ENCODE measurements around the gene TMOD4. TPM values are rescaled to one million over a fixed set of nuclear protein-coding genes. Genes with fewer than 3 reads are reported as not detected.

Gene TMOD4
- total and polyA plus RNA-seq, 2 experiments from 2014 or later: 1.3 TPM; not detected in 1

- no peaks in the 10 kb centered on the region for H3K9me3 Mint-ChIP-seq
- Histone ChIP-seq H4K20me1 (replicated peaks; ENCODE audit: insufficient read depth) (peaks cover 32% of the 10 kb centered on the region), H3K4me2 (no peak overlapping the region), H3K4me1 (ENCODE audit: insufficient read depth) (peaks cover 3% of the 10 kb centered on the region; the same call in 1 of the 2 replicates), H3K9me2 (ENCODE audit: insufficient read depth) (no peaks in the 10 kb centered on the region), H3K79me2 (replicated peaks; ENCODE audit: insufficient read depth) (peaks cover 87% of the 10 kb centered on the region), H3F3A (replicated peaks; ENCODE audit: low read depth) (0 out of 2 replicates have a peak, but pooled peaks cover 5% of the 10 kb centered on the region), H3K36me3 (ENCODE audit: insufficient read depth) (no peaks in the 10 kb centered on the region; the same call in 1 of the 2 replicates), H2AFZ (no peak overlapping the region), H3K4me3 (no peak overlapping the region), H3K27me3 (ENCODE audit: insufficient read depth) (no peaks in the 10 kb centered on the region), H3K27ac (ENCODE audit: low read depth) (peak overlapping the region; percentile 51; the same call in 1 of the 2 replicates)
- no peaks in the 10 kb centered on the region for H3K27me3 Mint-ChIP-seq (ENCODE audit: insufficient read depth, low read depth, poor library complexity)
- no peak for TF ChIP-seq REST (IDR thresholded peaks at IDR 0.05; ENCODE audit: unreplicated experiment)
- no peak for TF ChIP-seq ZNF331 (CRISPR knock-in tag; IDR thresholded peaks at IDR 0.05; ENCODE audit: low read depth)
- no peak for TF ChIP-seq ZNF114 (CRISPR knock-in tag; IDR thresholded peaks at IDR 0.05)
- no peak for TF ChIP-seq STAT1 (IDR thresholded peaks at IDR 0.05; ENCODE audit: unreplicated experiment)
- TF ChIP-seq CTCF (conservative IDR thresholded peaks at IDR 0.05; ENCODE audit: low read depth in 2 of 2): no peak
- no peak for TF ChIP-seq CREB1 (CRISPR knock-in tag; IDR thresholded peaks at IDR 0.05; ENCODE audit: low read depth)
- no peak for TF ChIP-seq EZH2phosphoT487 (IDR thresholded peaks at IDR 0.05; ENCODE audit: unreplicated experiment)
- TF ChIP-seq EZH2 (IDR thresholded peaks at IDR 0.05; ENCODE audit: low read depth, unreplicated experiment): no peak
- TF ChIP-seq POLR2AphosphoS5 (IDR thresholded peaks at IDR 0.05; ENCODE audit: low read depth): no peak
- TF ChIP-seq ETS1 (IDR thresholded peaks at IDR 0.05): no peak
- TF ChIP-seq NANOG (IDR thresholded peaks at IDR 0.05; ENCODE audit: borderline replicate concordance): no peak
- TF ChIP-seq ZNF462 (CRISPR knock-in tag; IDR thresholded peaks at IDR 0.05): no peak
- TF ChIP-seq JUNB (IDR thresholded peaks at IDR 0.05; ENCODE audit: unreplicated experiment): no peak
- no peak for ATAC-seq
- H3K4me3 Mint-ChIP-seq: no peak overlapping the region
- H3K36me3 Mint-ChIP-seq (ENCODE audit: low read depth): peaks cover 27% of the 10 kb centered on the region
- peaks cover 8% of the 10 kb centered on the region; the same call in 2 of the 3 replicates for H3K4me1 Mint-ChIP-seq
- DNase-seq (ENCODE audit: low spot score): no peak
- H3K27ac Mint-ChIP-seq: no peak overlapping the region
These were observed 45.8 kb upstream of the TMOD4 start for GRCh38 chr1:151221616-151222015.
